ENCODE data around the gene COL4A2.

DNA sequence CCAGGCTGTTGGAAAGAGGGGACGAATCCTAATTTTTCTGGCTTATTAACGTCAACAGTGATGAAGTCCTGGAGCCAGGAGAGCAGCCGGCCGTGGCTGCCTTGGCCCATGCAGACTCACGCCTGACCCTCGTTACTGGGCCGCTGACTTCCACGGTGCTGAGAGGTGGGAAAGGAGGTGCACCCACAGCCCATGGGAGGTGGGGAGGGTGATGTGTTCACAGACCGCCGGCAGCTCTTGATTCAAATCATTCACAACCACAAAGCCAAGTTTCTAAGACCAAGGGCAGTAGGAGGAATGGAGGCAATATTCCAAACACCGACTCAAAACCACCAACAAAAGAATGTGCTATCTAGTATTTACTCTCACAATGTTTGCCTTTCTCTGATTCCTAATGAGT, 24.3 kb downstream of the COL4A2 start:
- TF ChIP-seq PHF8 (IDR thresholded peaks at IDR 0.05; ENCODE audit: borderline replicate concordance, low read depth) (no peak), HMGXB4 (CRISPR knock-in tag; IDR thresholded peaks at IDR 0.05; ENCODE audit: borderline replicate concordance) (no peak), POLR2A (IDR thresholded peaks at IDR 0.05; ENCODE audit: low read length) (no peak), CHD2 (IDR thresholded peaks at IDR 0.05; ENCODE audit: low read length, partially characterized antibody) (no peak), JUN (IDR thresholded peaks at IDR 0.05) (no peak), NR3C1 (IDR thresholded peaks at IDR 0.05) (no peak), CEBPB (IDR thresholded peaks at IDR 0.05) (no peak), EP300 (IDR thresholded peaks at IDR 0.05) (no peak), RNF2 (IDR thresholded peaks at IDR 0.05; ENCODE audit: borderline replicate concordance, low read depth) (no peak)
- TF ChIP-seq, protein P1, sequence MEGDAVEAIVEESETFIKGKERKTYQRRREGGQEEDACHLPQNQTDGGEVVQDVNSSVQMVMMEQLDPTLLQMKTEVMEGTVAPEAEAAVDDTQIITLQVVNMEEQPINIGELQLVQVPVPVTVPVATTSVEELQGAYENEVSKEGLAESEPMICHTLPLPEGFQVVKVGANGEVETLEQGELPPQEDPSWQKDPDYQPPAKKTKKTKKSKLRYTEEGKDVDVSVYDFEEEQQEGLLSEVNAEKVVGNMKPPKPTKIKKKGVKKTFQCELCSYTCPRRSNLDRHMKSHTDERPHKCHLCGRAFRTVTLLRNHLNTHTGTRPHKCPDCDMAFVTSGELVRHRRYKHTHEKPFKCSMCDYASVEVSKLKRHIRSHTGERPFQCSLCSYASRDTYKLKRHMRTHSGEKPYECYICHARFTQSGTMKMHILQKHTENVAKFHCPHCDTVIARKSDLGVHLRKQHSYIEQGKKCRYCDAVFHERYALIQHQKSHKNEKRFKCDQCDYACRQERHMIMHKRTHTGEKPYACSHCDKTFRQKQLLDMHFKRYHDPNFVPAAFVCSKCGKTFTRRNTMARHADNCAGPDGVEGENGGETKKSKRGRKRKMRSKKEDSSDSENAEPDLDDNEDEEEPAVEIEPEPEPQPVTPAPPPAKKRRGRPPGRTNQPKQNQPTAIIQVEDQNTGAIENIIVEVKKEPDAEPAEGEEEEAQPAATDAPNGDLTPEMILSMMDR (IDR thresholded peaks at IDR 0.05), result no peak
